H1 (cell line): ENCODE results near the gene PTGER3. TPM values are rescaled to one million over a fixed set of nuclear protein-coding genes. Genes with fewer than 3 reads are reported as not detected.

Experiments used
- CTBP2 ChIP-seq: IDR thresholded peaks from 2 replicates; pipeline ENCODE4 v1.7.0; 2011; ENCODE audit warnings: borderline replicate concordance, mild to moderate bottlenecking, moderate library complexity, mixed read lengths, low read length; ENCODE audit not compliant: insufficient read depth, insufficient read length
- KDM4A ChIP-seq: IDR thresholded peaks from one replicate; pipeline ENCODE4 v1.7.1; 2012; ENCODE audit warnings: low read depth, mild to moderate bottlenecking, moderate library complexity, low read length, inconsistent platforms; ENCODE audit not compliant: severe bottlenecking
- SP1 ChIP-seq: IDR thresholded peaks from 2 replicates; pipeline ENCODE4 v1.6.1; 2011; ENCODE audit warnings: low read depth, low read length
- SP2 ChIP-seq: IDR thresholded peaks from 2 replicates; pipeline ENCODE4 v1.6.1; 2012; ENCODE audit warnings: mild to moderate bottlenecking, low read length, inconsistent platforms
- SUZ12 ChIP-seq: fragments of 200-600 bp; sonication (generic); IDR thresholded peaks from 2 replicates; pipeline ENCODE4 v1.6.1; 2012; ENCODE audit warnings: mild to moderate bottlenecking, inconsistent platforms, low read length, moderate library complexity, mixed read lengths
- polyA plus RNA-seq, 7 experiments: library from polyadenylated mRNA; depleted of rRNA in 3 of 7; stranded (reverse) in 5 of 7; unstranded in 2 of 7; fragments of >200 nt in 5 of 7; fragments of 200-250 nt in 2 of 7; gene quantifications; 1 replicate in 5 of 7; 2 replicates in 1 of 7; 4 replicates in 1 of 7; pipeline versions ENCODE4 v1.2.1 to v1.2.3, GENCODE V29; 2011 to 2013; ENCODE audit warnings: missing spikeins in 2 of 7, mixed read lengths in 2 of 7
- total RNA-seq: library from RNA; stranded (reverse); fragmentation: NEBNext Ultra II Directional; extraction: Animal tissue kit (Norgen Biotek cat#: 25700); gene quantifications from 2 replicates; pipeline ENCODE4 v1.2.1, GENCODE V29; 2021
- TF ChIP-seq, protein P1 (sequence below): IDR thresholded peaks from 2 replicates; pipeline ENCODE4 v1.6.1; 2011; ENCODE audit warnings: low read depth, mild to moderate bottlenecking, low read length; ENCODE audit not compliant: insufficient read depth

PTGER3 gene
- total and polyA plus RNA-seq, 2 of the 8 experiments (the other 6 are each of a cell fraction or from before 2014, with no cell fraction given) = 0.38 to 0.82 TPM

DNA sequence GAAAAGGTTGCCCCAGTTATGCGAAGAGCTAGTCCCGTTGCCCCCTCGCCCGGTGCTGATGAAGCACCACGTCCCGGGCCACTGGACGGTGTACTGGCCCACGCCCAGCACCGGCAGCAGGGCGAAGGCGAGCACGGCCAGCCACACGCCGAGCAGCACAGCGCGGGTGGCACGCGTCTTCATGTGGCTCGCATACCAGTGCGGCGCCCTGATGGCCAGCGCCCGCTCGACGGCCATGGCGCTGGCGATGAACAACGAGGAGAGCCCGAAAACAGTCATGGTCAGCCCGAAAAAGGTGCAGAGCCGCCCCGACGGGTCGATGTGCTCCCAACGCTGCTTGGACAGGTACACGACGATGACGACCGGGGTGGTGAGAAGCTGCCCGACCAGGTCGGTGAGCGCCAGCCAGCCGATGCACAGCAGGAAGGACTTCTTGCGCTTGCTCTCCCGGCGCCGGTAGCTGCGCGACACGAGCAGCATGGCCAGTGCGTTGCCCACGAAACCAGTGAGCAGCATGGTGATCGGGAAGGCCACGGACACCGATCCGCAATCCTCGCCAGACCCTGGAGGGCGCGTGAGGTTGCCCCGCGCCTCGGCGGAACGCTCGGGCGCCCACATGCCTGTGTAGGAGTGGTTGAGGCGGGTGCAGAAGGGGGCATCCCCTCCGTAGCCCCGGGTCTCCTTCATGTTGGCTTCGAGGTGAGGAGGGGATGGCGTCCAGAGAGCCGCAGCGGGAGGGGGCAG is 553 bp downstream of the PTGER3 start (continued):
- TF ChIP-seq KDM4A (peak; percentile 99), CTBP2 (no peak), SUZ12 (peak; percentile 78; the same call in 1 of the 2 replicates), SP2 (no peak), SP1 (no peak)
- TF ChIP-seq, protein P1, sequence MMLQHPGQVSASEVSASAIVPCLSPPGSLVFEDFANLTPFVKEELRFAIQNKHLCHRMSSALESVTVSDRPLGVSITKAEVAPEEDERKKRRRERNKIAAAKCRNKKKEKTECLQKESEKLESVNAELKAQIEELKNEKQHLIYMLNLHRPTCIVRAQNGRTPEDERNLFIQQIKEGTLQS = no peak
- TF ChIP-seq, all 59 proteins: peak for 10
